ENCODE data around the gene SLC28A3. TPM values are rescaled to one million over a fixed set of nuclear protein-coding genes. Genes with fewer than 3 reads are reported as not detected.
A peak's percentile ranks its signal among the peaks of the same experiment; 100 is the strongest.

SLC28A3 gene
- total RNA-seq, 1 donor from 2014 or later: 0.35 TPM

DNA sequence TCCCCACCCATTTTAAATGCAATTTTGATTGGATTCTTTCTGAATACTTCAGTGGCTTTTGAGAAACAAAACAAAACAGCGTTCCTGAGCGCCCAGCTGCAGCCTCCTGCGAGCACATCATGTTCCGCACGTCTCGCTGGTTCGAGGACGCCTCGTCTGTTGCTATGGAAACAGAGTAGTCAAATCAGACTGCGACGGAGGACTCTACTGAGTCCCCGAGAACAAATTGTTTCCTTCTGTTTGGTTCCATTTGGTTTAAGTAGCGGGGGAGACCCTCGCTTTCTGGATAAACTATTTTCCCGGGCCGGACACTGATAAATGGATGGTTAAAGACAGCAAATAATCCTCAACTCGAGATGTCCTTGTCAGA, 69.0 kb downstream of the SLC28A3 start:
- H3K9me3 Mint-ChIP-seq (ENCODE audit: low read depth): no peaks in the 10 kb centered on the region
- H3K27ac Mint-ChIP-seq (ENCODE audit: unreplicated experiment): peak overlapping the region; percentile 59
- no peaks in the 10 kb centered on the region for H3K27me3 Mint-ChIP-seq (ENCODE audit: low read depth)
- H3K4me1 Mint-ChIP-seq (ENCODE audit: low read depth): peaks cover 19% of the 10 kb centered on the region
- peak overlapping the region; percentile 63 for H3K4me3 Mint-ChIP-seq (ENCODE audit: unreplicated experiment)
- DNase-seq (ENCODE audit: low spot score): no peak
- TF ChIP-seq, protein P1, sequence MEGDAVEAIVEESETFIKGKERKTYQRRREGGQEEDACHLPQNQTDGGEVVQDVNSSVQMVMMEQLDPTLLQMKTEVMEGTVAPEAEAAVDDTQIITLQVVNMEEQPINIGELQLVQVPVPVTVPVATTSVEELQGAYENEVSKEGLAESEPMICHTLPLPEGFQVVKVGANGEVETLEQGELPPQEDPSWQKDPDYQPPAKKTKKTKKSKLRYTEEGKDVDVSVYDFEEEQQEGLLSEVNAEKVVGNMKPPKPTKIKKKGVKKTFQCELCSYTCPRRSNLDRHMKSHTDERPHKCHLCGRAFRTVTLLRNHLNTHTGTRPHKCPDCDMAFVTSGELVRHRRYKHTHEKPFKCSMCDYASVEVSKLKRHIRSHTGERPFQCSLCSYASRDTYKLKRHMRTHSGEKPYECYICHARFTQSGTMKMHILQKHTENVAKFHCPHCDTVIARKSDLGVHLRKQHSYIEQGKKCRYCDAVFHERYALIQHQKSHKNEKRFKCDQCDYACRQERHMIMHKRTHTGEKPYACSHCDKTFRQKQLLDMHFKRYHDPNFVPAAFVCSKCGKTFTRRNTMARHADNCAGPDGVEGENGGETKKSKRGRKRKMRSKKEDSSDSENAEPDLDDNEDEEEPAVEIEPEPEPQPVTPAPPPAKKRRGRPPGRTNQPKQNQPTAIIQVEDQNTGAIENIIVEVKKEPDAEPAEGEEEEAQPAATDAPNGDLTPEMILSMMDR (IDR thresholded peaks at IDR 0.05): no peak
- no peaks in the 10 kb centered on the region for H3K36me3 Mint-ChIP-seq (ENCODE audit: low read depth)

DNA sequence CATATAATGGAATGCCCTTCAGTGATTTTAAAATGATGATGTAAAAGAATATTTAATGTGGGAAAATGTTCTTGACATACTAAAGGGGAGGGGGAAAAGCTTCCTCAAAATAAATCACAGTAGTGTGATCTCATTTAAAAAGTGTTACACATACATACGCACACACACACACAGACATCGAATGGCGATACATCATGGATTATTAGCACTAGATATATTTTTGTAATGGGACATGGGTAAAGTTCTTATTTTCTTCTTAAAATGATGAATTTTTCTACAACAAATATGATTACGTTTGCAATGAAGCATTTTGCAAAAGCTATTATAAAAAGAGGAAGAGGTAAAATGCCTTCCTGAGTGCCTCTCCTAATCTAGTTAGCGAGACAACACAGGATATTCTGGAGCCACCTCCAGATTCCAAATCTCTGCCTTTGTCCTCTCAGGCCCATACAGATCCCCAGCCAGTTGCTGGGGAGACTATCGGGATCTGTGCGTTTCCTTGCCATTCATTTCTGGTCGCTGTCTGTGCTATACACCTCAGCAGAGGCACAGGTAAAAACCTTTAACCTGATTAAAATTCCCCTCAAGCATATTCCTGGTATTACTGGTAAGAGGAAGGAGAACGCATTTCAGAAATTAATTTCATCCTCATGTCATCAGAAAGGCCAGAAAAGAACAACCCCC, 69.6 kb downstream of the SLC28A3 start:
- no peaks in the 10 kb centered on the region for H3K9me3 Mint-ChIP-seq (ENCODE audit: low read depth)
- H3K36me3 Mint-ChIP-seq (ENCODE audit: low read depth): no peaks in the 10 kb centered on the region
- peak overlapping the region; percentile 59 for H3K27ac Mint-ChIP-seq (ENCODE audit: unreplicated experiment)
- TF ChIP-seq, protein P1 (IDR thresholded peaks at IDR 0.05): no peak
- no peak for DNase-seq (ENCODE audit: low spot score)
- peaks cover 19% of the 10 kb centered on the region for H3K4me1 Mint-ChIP-seq (ENCODE audit: low read depth)
- H3K4me3 Mint-ChIP-seq (ENCODE audit: unreplicated experiment): peak overlapping the region; percentile 63
- H3K27me3 Mint-ChIP-seq (ENCODE audit: low read depth): no peaks in the 10 kb centered on the region

DNA sequence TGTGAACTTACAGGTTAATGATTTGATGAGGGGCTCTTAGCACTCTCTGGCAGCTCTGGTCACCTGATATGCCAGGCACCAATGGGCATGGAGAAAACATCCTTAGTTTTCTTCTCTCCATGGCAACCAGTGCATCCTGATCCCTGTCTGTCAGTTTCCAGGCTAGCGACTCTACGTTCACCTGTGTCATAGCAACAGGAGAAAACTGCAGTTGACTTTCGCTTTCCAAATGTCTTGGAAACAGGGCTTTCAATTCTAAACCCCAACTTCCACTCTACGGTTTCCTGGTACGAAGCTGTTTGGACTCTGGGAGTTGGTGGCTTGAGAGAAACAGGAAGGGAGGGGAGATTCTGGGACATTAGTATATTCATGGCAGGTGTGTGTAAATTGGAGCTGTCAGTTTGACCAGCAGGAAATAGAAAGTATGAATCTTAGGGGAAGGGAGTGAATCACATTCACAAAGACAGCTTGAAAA, 74.4 kb downstream of the SLC28A3 start:
- Mint-ChIP-seq H3K4me1 (ENCODE audit: low read depth) (peaks cover 2% of the 10 kb centered on the region), H3K4me3 (ENCODE audit: unreplicated experiment) (no peak overlapping the region), H3K9me3 (ENCODE audit: low read depth) (no peaks in the 10 kb centered on the region), H3K27me3 (ENCODE audit: low read depth) (no peaks in the 10 kb centered on the region), H3K27ac (ENCODE audit: unreplicated experiment) (no peak overlapping the region), H3K36me3 (ENCODE audit: low read depth) (no peaks in the 10 kb centered on the region)
- TF ChIP-seq, protein P1 (IDR thresholded peaks at IDR 0.05): no peak
- DNase-seq (ENCODE audit: low spot score): no peak

DNA sequence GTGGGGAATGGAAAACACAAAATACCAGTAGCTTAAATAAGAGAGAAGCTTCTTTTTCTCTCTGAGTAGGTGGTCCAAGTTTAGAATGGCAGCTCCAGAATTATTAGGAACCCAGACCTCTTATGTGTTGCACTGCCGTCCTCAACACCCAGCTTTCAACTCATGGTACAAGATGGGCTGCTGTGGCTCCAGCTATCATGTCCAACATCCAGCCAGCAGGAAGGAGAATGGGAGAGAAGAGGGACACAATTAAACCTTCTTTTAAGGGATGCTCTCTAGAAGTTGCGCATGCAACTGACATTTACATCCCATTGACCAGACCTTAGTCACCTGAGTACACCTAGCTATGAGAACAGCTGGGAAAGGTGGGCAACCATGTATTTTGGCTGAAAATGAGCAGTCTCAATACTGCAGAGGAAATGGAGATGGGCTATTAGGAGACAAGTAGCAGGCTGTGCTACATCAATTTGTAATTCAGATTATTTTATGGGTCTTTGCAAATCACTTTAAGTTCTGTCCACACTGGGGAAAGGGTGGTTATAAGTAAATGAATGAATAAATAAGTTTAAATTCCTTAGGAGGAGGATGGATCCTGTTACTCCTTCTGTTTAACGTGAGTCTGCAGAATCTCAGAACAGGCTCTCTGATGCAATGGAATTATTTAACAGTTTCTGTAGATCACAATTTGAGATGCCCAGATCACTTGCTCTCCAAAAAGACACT, 76.1 kb downstream of the SLC28A3 start:
- peaks cover 2% of the 10 kb centered on the region for H3K27me3 Mint-ChIP-seq (ENCODE audit: low read depth)
- peaks cover 5% of the 10 kb centered on the region for H3K4me1 Mint-ChIP-seq (ENCODE audit: low read depth)
- no peak overlapping the region for H3K27ac Mint-ChIP-seq (ENCODE audit: unreplicated experiment)
- no peak for DNase-seq (ENCODE audit: low spot score)
- TF ChIP-seq, protein P1 (IDR thresholded peaks at IDR 0.05): no peak
- H3K9me3 Mint-ChIP-seq (ENCODE audit: low read depth): no peaks in the 10 kb centered on the region
- H3K36me3 Mint-ChIP-seq (ENCODE audit: low read depth): no peaks in the 10 kb centered on the region
- no peak overlapping the region for H3K4me3 Mint-ChIP-seq (ENCODE audit: unreplicated experiment)

DNA sequence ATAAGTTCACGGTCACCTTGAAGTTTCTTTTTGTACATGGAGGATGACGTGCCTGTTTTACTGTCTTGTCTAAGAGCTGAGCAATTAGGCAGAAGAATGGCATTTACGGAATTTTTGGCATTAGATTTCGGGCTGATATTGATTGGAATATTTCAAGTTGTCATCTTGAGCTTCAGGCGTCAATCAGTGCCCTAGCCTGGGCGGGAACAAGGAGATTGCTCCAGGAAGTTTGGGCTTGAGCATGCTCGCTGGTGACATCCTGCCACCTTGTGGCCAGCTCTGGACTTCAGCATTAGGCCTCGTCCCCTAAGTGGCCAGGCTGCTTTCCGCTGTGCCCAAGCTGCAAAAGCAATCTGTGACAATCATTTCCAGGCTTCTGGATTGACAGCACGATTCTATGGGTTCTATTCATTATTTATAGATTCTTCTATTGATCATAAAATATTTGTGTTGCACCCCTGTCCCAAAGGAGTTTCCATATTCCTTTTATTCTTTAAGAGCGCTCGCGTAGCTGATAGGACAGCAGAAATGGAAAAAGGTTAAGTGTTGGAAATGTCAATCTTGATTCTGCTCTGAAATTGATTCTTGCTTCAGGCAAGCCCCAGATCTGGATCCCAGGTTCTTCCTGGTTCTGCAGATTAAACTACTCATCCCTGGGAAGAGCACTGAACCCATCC, 79.3 kb downstream of the SLC28A3 start:
- no peaks in the 10 kb centered on the region for H3K36me3 Mint-ChIP-seq (ENCODE audit: low read depth)
- peaks cover 6% of the 10 kb centered on the region for H3K27me3 Mint-ChIP-seq (ENCODE audit: low read depth)
- H3K4me1 Mint-ChIP-seq (ENCODE audit: low read depth): peaks cover 5% of the 10 kb centered on the region
- peak overlapping the region; percentile 35 for H3K4me3 Mint-ChIP-seq (ENCODE audit: unreplicated experiment)
- TF ChIP-seq, protein P1 (IDR thresholded peaks at IDR 0.05): peak; percentile 98
- no peaks in the 10 kb centered on the region for H3K9me3 Mint-ChIP-seq (ENCODE audit: low read depth)
- DNase-seq (ENCODE audit: low spot score): no peak
- no peak overlapping the region for H3K27ac Mint-ChIP-seq (ENCODE audit: unreplicated experiment)

Measured in chondrocyte (in vitro differentiated cells).